Right renal pelvis (tissue), 4 donors: ENCODE results near the gene FRK. TPM values are rescaled to one million over a fixed set of nuclear protein-coding genes. Genes with fewer than 3 reads are reported as not detected.
"Not testable (repeated sequence)": the region's sequence is repeated elsewhere in the genome, so short reads cannot be mapped to it uniquely, and the experiment has no call there.

Experiments used
- DNase-seq, 4 donors: peaks; one replicate each; pipeline ENCODE4 v3.0.0-alpha.2; 2013; ENCODE audit warnings: low read depth in 4 of 4, low spot score in 3 of 4, missing footprints in 1 of 4
- polyA plus RNA-seq, 4 donors: library from polyadenylated mRNA; unstranded; fragments of 120-200 nt; gene quantifications; one replicate each; pipeline ENCODE4 v1.2.1, GENCODE V29; 2013; ENCODE audit not compliant: insufficient read length in 4 of 4

The FRK gene
- polyA plus RNA-seq, 4 donors, result 4.3 to 6.7 (median 5.8) TPM

GRCh38 chr6:115896538-115897129 lies 164.1 kb downstream of the FRK start:
- peak in 2 of 4 donors; percentile 18 to 36 for DNase-seq

DNA sequence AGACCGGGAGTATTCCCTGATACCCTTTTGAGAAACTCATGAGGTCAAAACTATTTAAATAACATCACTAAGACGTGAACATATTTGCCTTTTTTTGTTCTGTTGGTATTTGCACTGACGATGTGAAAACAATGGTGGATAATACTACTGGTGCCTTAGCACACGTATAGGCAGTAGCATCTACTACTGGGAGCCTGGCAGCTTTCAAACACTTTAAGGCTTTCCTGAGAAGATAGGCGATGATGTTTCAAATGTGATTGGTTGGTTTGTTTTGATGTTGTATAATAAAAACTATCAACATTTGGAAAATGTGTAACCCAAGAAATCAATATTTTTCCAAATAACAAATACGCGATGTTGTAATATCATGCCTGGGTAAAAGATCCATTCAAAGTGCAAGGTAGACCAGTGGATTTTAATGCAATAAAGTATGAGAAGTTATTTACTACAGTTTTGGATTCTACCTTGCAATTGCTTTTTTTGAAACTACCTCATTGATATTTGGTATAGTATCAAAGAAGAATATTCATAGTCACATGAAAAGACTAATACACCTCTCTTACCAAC lies 166.2 kb downstream of the FRK start:
- DNase-seq, result no peak

GRCh38 chr6:115891750-115892149 lies 168.9 kb downstream of the FRK start:
- DNase-seq, result no peak

DNA sequence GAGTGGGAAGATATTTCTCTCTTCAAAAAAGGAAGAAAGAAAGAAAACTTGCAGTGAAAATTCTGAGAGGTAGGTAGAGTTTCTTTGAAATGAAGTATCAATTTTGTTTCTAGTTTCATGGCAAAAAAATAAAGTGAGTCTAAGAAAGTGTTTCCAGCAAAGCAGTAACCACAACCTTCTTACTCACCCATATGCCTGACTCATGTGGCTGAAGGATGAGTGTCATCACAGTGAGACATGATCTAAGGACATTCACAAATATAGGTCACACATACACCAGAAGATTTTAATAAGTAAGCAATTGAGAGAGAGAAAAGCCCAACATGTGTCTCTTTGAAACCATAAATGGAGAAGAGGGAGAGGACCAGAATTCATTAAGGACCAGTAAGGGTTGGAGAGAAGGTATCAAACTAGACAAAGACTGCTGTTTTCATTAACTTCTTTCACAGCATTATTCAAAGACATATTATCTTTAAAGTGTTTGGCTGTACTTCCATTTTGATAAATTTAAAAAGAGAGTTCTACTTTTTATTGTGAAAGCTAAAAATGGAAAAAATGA lies 169.5 kb downstream of the FRK start:
- no peak for DNase-seq

DNA sequence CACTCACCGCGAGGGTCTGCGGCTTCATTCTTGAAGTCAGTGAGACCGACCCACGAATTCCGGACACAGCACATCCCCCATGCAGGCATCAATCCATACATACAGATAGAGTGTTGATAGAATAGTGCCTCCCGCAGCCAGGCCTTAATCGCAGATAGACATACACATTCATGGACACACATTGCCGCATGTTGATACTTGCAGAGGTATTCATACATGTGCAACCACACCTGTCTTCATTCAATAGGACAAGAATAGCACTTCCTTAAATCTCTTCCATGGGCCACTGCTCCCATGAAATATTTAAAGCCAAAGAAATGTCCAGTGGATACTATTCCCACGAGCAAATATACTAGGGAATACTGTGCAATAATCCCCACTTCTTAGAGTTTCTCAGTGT lies 170.5 kb downstream of the FRK start:
- DNase-seq, result no peak

- not testable (repeated sequence) for DNase-seq
Measured at GRCh38 chr6:115888687-115889470, 171.8 kb downstream of the FRK start.

- no peak for DNase-seq
Measured at GRCh38 chr6:115887891-115888290, 172.8 kb downstream of the FRK start.

DNA sequence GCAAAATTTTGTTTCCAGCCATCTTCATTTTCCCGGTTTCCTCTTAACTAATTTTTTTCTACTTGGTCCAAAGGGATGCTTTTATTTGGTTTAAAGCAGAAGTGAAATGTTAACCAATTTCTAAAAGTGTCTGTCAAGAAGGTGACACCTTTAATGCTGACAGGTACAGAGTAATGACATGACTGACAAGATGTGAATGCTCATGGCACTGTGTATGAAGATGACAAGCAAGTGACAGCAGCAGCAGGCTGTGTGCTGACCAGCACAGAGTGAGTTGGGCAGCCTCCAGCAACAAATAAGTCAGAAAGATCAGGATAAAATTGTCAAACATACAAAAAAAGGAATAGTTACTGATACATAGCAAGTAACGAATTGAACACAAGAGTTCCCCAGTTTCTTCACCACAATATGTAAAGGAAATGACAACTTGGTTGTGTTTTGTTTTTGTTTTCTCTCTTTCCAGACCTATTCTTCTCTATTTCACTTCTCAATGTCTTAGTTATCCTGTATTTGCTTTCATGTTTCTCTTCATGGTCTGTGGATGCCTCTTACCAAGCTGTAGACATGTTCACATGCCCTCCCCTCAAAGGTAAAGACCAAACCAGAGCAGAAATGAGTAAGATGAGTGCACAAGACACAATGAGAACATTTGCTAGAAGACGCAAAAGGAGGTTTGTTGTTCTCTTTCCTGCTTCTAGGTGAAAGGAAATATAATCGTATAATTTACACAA lies 174.9 kb downstream of the FRK start:
- DNase-seq, result no peak

DNA sequence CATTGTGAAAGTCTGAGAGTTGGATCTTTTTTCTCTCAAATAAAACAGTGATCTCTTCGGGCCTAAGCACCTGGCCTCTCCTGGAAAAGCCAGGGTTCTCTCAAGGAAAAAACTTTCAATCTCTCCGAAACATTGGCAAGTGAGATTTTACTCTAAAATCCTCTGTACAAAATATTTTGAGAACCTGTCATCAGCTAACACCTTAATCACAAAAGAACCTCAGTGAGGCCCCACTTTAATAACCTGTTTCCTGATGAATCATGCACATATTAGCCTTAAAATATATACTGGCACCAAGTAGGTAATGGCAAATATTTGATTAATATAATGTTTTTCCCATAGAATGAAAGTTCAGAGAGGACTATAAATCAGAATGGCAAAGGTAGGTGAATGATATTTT lies 177.9 kb downstream of the FRK start:
- DNase-seq, result no peak

GRCh38 chr6:115882174-115882573 lies 178.5 kb downstream of the FRK start:
- DNase-seq, result no peak

Other genes with a start within 250 kb of the FRK start
- gene NT5DC1, start 40.0 kb upstream of the FRK start, polyA plus RNA-seq, result 10 to 100 TPM; 45.3 to 50.0 (median 48.2) TPM
- under 1 TPM; 0.30 to 0.55 (median 0.36) TPM for gene COL10A1, start 65.2 kb upstream of the FRK start, polyA plus RNA-seq
- 10 to 100 TPM; 58.9 to 63.6 (median 61.2) TPM for gene TSPYL4, start 193.2 kb upstream of the FRK start, polyA plus RNA-seq
- gene TSPYL1, start 219.0 kb upstream of the FRK start, polyA plus RNA-seq, result 100 to 1,000 TPM in 3 of 4 donors, 10 to 100 TPM in 1; 98.8 to 106 (median 103) TPM